K562 (cell line): ENCODE measurements around the gene THSD8. TPM values are rescaled to one million over a fixed set of nuclear protein-coding genes. Genes with fewer than 3 reads are reported as not detected.

Experiments used
- BCOR ChIP-seq: fragments of 450-650 bp; IDR thresholded peaks from 2 replicates; pipeline ENCODE4 v1.6.1; 2016
- PATZ1 ChIP-seq: fragments of 250-450 bp; sonication (Bioruptor Pico); IDR thresholded peaks from 2 replicates; pipeline ENCODE4 v1.5.0; 2020; ENCODE audit warnings: mild to moderate bottlenecking, borderline replicate concordance
- TSHZ1 ChIP-seq: fragments of 250-450 bp; sonication (Bioruptor Pico); IDR thresholded peaks from 2 replicates; pipeline ENCODE4 v1.4.0; 2020; ENCODE audit warnings: mild to moderate bottlenecking, moderate library complexity
- ZNF143 ChIP-seq: sonication (generic); formaldehyde crosslinking; IDR thresholded peaks from 2 replicates; pipeline ENCODE4 v1.9.0; 2022; ENCODE audit warnings: mild to moderate bottlenecking, missing genetic modification reagents
- ZNF830 ChIP-seq: fragments of 250-450 bp; sonication (Bioruptor Pico); IDR thresholded peaks from 2 replicates; pipeline ENCODE4 v1.5.0; 2021; ENCODE audit warnings: mild to moderate bottlenecking
- polyA plus RNA-seq, 8 experiments: library from polyadenylated mRNA; depleted of rRNA in 4 of 8; stranded (reverse) in 5 of 8; unstranded in 3 of 8; fragments of >200 nt; fragmentation: Nextera tagmentation in 2 of 8; fragmentation: Illumina TruSeq in 1 of 8; extraction: Ambion mirVana in 2 of 8; extraction: Trizol in 1 of 8; gene quantifications; 2 replicates each; pipeline versions ENCODE4 v1.2.1 to v1.2.3, GENCODE V29; 2011 to 2014; ENCODE audit warnings: inconsistent platforms in 1 of 8, missing spikeins in 1 of 8
- total RNA-seq, 7 experiments: library from RNA; depleted of rRNA in 6 of 7; stranded (reverse); fragments of >200 nt in 6 of 7; fragmentation: Illumina TruSeq in 2 of 7; extraction: Trizol in 2 of 7; gene quantifications; 2 replicates each; pipeline versions ENCODE4 v1.2.1 to v1.2.3, GENCODE V29; 2011 to 2021; ENCODE audit warnings: low replicate concordance in 1 of 7
- TF ChIP-seq, protein P1 (sequence below): IDR thresholded peaks from 2 replicates; pipeline ENCODE4 v1.6.1; 2012; ENCODE audit warnings: low read depth, low read length, improper control_type of control experiment, borderline replicate concordance

THSD8 gene
- total and polyA plus RNA-seq, 9 of the 15 experiments (the other 6 are each of a cell fraction or from before 2014, with no cell fraction given), result 8.4 to 42.4 (median 19.9) TPM; not detected in 2

- TF ChIP-seq PATZ1 (no peak), ZNF143 (CRISPR knock-in tag) (no peak), TSHZ1 (CRISPR knock-in tag) (no peak), BCOR (0 out of 2 replicates have a peak, but pooled peaks have one; percentile 2), ZNF830 (no peak)
- TF ChIP-seq, protein P1, sequence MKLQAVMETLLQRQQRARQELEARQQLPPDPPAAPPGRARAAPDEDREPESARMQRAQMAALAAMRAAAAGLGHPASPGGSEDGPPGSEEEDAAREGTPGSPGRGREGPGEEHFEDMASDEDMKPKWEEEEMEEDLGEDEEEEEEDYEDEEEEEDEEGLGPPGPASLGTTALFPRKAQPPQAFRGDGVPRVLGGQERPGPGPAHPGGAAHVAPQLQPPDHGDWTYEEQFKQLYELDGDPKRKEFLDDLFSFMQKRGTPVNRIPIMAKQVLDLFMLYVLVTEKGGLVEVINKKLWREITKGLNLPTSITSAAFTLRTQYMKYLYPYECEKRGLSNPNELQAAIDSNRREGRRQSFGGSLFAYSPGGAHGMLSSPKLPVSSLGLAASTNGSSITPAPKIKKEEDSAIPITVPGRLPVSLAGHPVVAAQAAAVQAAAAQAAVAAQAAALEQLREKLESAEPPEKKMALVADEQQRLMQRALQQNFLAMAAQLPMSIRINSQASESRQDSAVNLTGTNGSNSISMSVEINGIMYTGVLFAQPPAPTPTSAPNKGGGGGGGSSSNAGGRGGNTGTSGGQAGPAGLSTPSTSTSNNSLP, result no peak
Measured at GRCh38 chr19:12786952-12787351, 14.9 kb upstream of the THSD8 start (continued).
